ENCODE measurements around the gene EFCAB11.
A peak's percentile ranks its signal among the peaks of the same experiment; 100 is the strongest.

EFCAB11 gene

GRCh38 chr14:89954070-89955021 lies at the start of gene EFCAB11:
Gene EFCAB11, minus strand, starts transcription at chr14:89954730. Its CDS starts 70 bp downstream, at chr14:89954660.
- peak; percentile 93 for DNase-seq (ENCODE audit: low read depth, low spot score)

GRCh38 chr14:90003526-90004307 lies 49.2 kb upstream of the EFCAB11 start:
- no peak for DNase-seq (ENCODE audit: low read depth, low spot score)

GRCh38 chr14:90000935-90001334 lies 46.4 kb upstream of the EFCAB11 start:
- no peak for DNase-seq (ENCODE audit: low read depth, low spot score)

GRCh38 chr14:89996963-89997362 lies 42.4 kb upstream of the EFCAB11 start:
- DNase-seq (ENCODE audit: low read depth, low spot score) = no peak

- no peak for DNase-seq (ENCODE audit: low read depth, low spot score)
These were observed 37.7 kb upstream of the EFCAB11 start for GRCh38 chr14:89992273-89992672.

- no peak for DNase-seq (ENCODE audit: low read depth, low spot score)
These were observed 36.2 kb upstream of the EFCAB11 start for GRCh38 chr14:89990623-89991275.

- no peak for DNase-seq (ENCODE audit: low read depth, low spot score)
These were observed 35.7 kb upstream of the EFCAB11 start for GRCh38 chr14:89990218-89990617.

- no peak for DNase-seq (ENCODE audit: low read depth, low spot score)
These were observed 34.3 kb upstream of the EFCAB11 start for GRCh38 chr14:89988787-89989186.

- no peak for DNase-seq (ENCODE audit: low read depth, low spot score)
These were observed 32.6 kb upstream of the EFCAB11 start for GRCh38 chr14:89987161-89987475.

- DNase-seq (ENCODE audit: low read depth, low spot score) = no peak
These were observed 32.1 kb upstream of the EFCAB11 start for GRCh38 chr14:89986462-89987160.

- DNase-seq (ENCODE audit: low read depth, low spot score) = no peak
These were observed 28.8 kb upstream of the EFCAB11 start for GRCh38 chr14:89983375-89983774.

GRCh38 chr14:89978656-89979055 lies 24.1 kb upstream of the EFCAB11 start:
- no peak for DNase-seq (ENCODE audit: low read depth, low spot score)

GRCh38 chr14:89977668-89978067 lies 23.1 kb upstream of the EFCAB11 start:
- DNase-seq (ENCODE audit: low read depth, low spot score) = no peak

GRCh38 chr14:89973234-89973823 lies 18.8 kb upstream of the EFCAB11 start:
- peak; percentile 12 for DNase-seq (ENCODE audit: low read depth, low spot score)

- DNase-seq (ENCODE audit: low read depth, low spot score) = no peak
These were observed 11.3 kb upstream of the EFCAB11 start for GRCh38 chr14:89965839-89966238.

GRCh38 chr14:89963288-89963978 lies 8.9 kb upstream of the EFCAB11 start:
- no peak for DNase-seq (ENCODE audit: low read depth, low spot score)

GRCh38 chr14:89960914-89961313 lies 6.4 kb upstream of the EFCAB11 start:
- DNase-seq (ENCODE audit: low read depth, low spot score) = no peak

- no peak for DNase-seq (ENCODE audit: low read depth, low spot score)
These were observed 5.4 kb upstream of the EFCAB11 start for GRCh38 chr14:89959853-89960445.

GRCh38 chr14:89958966-89959365 lies 4.4 kb upstream of the EFCAB11 start:
- DNase-seq (ENCODE audit: low read depth, low spot score) = no peak

GRCh38 chr14:89957791-89958190 lies 3.3 kb upstream of the EFCAB11 start:
- DNase-seq (ENCODE audit: low read depth, low spot score) = no peak
